IMR-90 (cell line): ENCODE results near the gene FAM227B. TPM values are rescaled to one million over a fixed set of nuclear protein-coding genes. Genes with fewer than 3 reads are reported as not detected.
A peak's percentile ranks its signal among the peaks of the same experiment; 100 is the strongest.

ENCODE experiments used
- ATAC-seq: fragments of 200-7000 bp; cut with Tn5 transposase; 2 replicates; pipeline ENCODE4 v1.9.1; 2020; ENCODE audit warnings: low read depth, mild to moderate bottlenecking, moderate library complexity
- BruUV-seq: library from RNA; stranded (reverse); fragments of 400-500 nt; replicated peaks from 2 replicates; lab custom pipeline; 2021; lab: Mats Ljungman, UMichigan
- CTCF ChIA-PET: fragments of 300-600 bp; formaldehyde crosslinking; extraction: SDS; loops from one replicate; lab custom pipeline; 2021; ENCODE audit warnings: antibody characterized with exemption; lab: Yijun Ruan, JAX
- POLR2A ChIA-PET: fragments of 300-600 bp; sonication (Branson Sonifier 250); formaldehyde crosslinking; loops from one replicate; lab custom pipeline; 2022; ENCODE audit warnings: antibody characterized with exemption; ENCODE audit not compliant: unreplicated experiment; lab: Charles Lee
- DNase-seq: peaks from one replicate; pipeline ENCODE4 v3.0.0; 2013
- H2AFZ ChIP-seq: replicated peaks from 2 replicates; pipeline ENCODE3; 2013; ENCODE audit warnings: low read length, mild to moderate bottlenecking; ENCODE audit not compliant: poor library complexity
- H2AK5ac ChIP-seq: 2 replicates; pipeline ENCODE4 v1.6.1; 2013; ENCODE audit warnings: low read depth, low read length, inconsistent platforms
- H2AK9ac ChIP-seq: replicated peaks from 2 replicates; pipeline ENCODE3; 2013; ENCODE audit warnings: mild to moderate bottlenecking, low read depth, low read length, moderate library complexity; ENCODE audit not compliant: poor library complexity
- H2BK120ac ChIP-seq: 2 replicates; pipeline ENCODE4 v1.6.1; 2013; ENCODE audit warnings: low read depth, low read length, inconsistent platforms
- H2BK15ac ChIP-seq: 3 replicates; pipeline ENCODE4 v1.6.1; 2013; ENCODE audit warnings: low read depth, low read length, inconsistent platforms
- H2BK20ac ChIP-seq: 2 replicates; pipeline ENCODE4 v1.6.1; 2013; ENCODE audit warnings: low read depth, mild to moderate bottlenecking, inconsistent platforms, low read length, moderate library complexity
- H2BK5ac ChIP-seq: 2 replicates; pipeline ENCODE4 v1.6.1; 2013; ENCODE audit warnings: mild to moderate bottlenecking, low read depth, low read length, inconsistent platforms; ENCODE audit not compliant: poor library complexity, severe bottlenecking
- H3K14ac ChIP-seq: replicated peaks from 2 replicates; pipeline ENCODE4 v1.6.1; 2013; ENCODE audit warnings: low read depth, low read length, inconsistent platforms
- H3K18ac ChIP-seq: 2 replicates; pipeline ENCODE4 v1.6.1; 2013; ENCODE audit warnings: low read depth, low read length, control low read depth
- H3K23ac ChIP-seq: 2 replicates; pipeline ENCODE4 v1.6.1; 2013; ENCODE audit warnings: low read depth, low read length, inconsistent platforms
- H3K27ac ChIP-seq: 2 replicates; pipeline ENCODE4 v1.5.1; 2013; ENCODE audit warnings: mild to moderate bottlenecking, control low read depth, low read length; ENCODE audit not compliant: insufficient read depth
- H3K27me3 ChIP-seq: 2 replicates; pipeline ENCODE4 v1.6.1; 2013; ENCODE audit warnings: low read length; ENCODE audit not compliant: control insufficient read depth, insufficient read depth
- H3K36me3 ChIP-seq: 2 replicates; pipeline ENCODE4 v1.6.1; 2013; ENCODE audit warnings: low read length, mixed read lengths; ENCODE audit not compliant: control insufficient read depth, insufficient read depth
- H3K4ac ChIP-seq: 2 replicates; pipeline ENCODE4 v1.6.1; 2013; ENCODE audit warnings: low read depth, low read length, inconsistent platforms
- H3K4me1 ChIP-seq: 2 replicates; pipeline ENCODE4 v1.6.1; 2013; ENCODE audit warnings: low read length, mixed read lengths; ENCODE audit not compliant: control insufficient read depth, insufficient read depth
- H3K4me2 ChIP-seq: 2 replicates; pipeline ENCODE4 v1.6.1; 2013; ENCODE audit warnings: low read depth, mild to moderate bottlenecking, control low read depth, low read length, moderate library complexity
- H3K4me3 ChIP-seq: 2 replicates; pipeline ENCODE4 v1.5.1; 2013; ENCODE audit warnings: low read depth, mild to moderate bottlenecking, control low read depth, low read length, moderate library complexity; ENCODE audit not compliant: insufficient read depth
- H3K56ac ChIP-seq: 2 replicates; pipeline ENCODE4 v1.6.1; 2013; ENCODE audit warnings: low read length, inconsistent platforms; ENCODE audit not compliant: insufficient read depth; ENCODE audit errors: extremely low read depth
- H3K79me1 ChIP-seq, 2 experiments: 2 replicates each; pipeline ENCODE4 v1.6.1; 2013; ENCODE audit warnings: low read length in 2 of 2, inconsistent platforms in 1 of 2, low read depth in 1 of 2
- H3K9ac ChIP-seq: 2 replicates; pipeline ENCODE4 v1.6.1; 2013; ENCODE audit warnings: low read depth, low read length, control low read depth
- H3K9me1 ChIP-seq: 2 replicates; pipeline ENCODE4 v1.6.1; 2013; ENCODE audit warnings: low read length, inconsistent platforms; ENCODE audit not compliant: insufficient read depth
- H3K9me3 ChIP-seq: 2 replicates; pipeline ENCODE4 v1.6.1; 2013; ENCODE audit warnings: low read length; ENCODE audit not compliant: control insufficient read depth, insufficient read depth
- H4K20me1 ChIP-seq: 2 replicates; pipeline ENCODE4 v1.6.1; 2013; ENCODE audit warnings: low read length, inconsistent platforms; ENCODE audit not compliant: insufficient read depth
- H4K5ac ChIP-seq: 2 replicates; pipeline ENCODE4 v1.6.1; 2013; ENCODE audit warnings: mild to moderate bottlenecking, low read depth, low read length, control low read depth
- H4K8ac ChIP-seq, 2 experiments: 2 replicates each; pipeline ENCODE4 v1.6.1; 2013; ENCODE audit warnings: low read depth in 2 of 2, low read length in 2 of 2, control low read depth in 1 of 2, inconsistent platforms in 1 of 2
- H4K91ac ChIP-seq: 2 replicates; pipeline ENCODE4 v1.6.1; 2013; ENCODE audit warnings: low read depth, low read length, inconsistent platforms; ENCODE audit not compliant: insufficient read depth
- BHLHE40 ChIP-seq: fragments of 150-350 bp; IDR thresholded peaks from 2 replicates; pipeline ENCODE4 v1.6.1; 2016; ENCODE audit warnings: mild to moderate bottlenecking, low read depth, low read length
- CEBPB ChIP-seq: IDR thresholded peaks from 2 replicates; pipeline ENCODE4 v1.6.1; 2012; ENCODE audit warnings: low read depth, low read length, improper control_type of control experiment
- CHD1 ChIP-seq: IDR thresholded peaks from 2 replicates; pipeline ENCODE4 v1.6.1; 2012; ENCODE audit warnings: low read depth, low read length, improper control_type of control experiment
- FOS ChIP-seq: fragments of 150-350 bp; IDR thresholded peaks from 2 replicates; pipeline ENCODE4 v1.6.1; 2016; ENCODE audit warnings: low read depth, low read length
- MAFK ChIP-seq: IDR thresholded peaks from 2 replicates; pipeline ENCODE4 v1.6.1; 2012; ENCODE audit warnings: low read depth, low read length, improper control_type of control experiment
- MAZ ChIP-seq: IDR thresholded peaks from 2 replicates; pipeline ENCODE4 v1.6.1; 2012; ENCODE audit warnings: low read depth, mild to moderate bottlenecking, low read length, improper control_type of control experiment, moderate library complexity, borderline replicate concordance
- POLR2A ChIP-seq: IDR thresholded peaks from 2 replicates; pipeline ENCODE4 v1.6.1; 2012; ENCODE audit warnings: mild to moderate bottlenecking, low read depth, low read length
- RCOR1 ChIP-seq: IDR thresholded peaks from 2 replicates; pipeline ENCODE4 v1.6.1; 2012; ENCODE audit warnings: mild to moderate bottlenecking, low read length, improper control_type of control experiment; ENCODE audit not compliant: insufficient replicate concordance
- RFX5 ChIP-seq: IDR thresholded peaks from 2 replicates; pipeline ENCODE4 v1.8.0; 2012; ENCODE audit warnings: low read depth, mild to moderate bottlenecking, low read length, moderate library complexity
- SMC3 ChIP-seq: fragments of 150-350 bp; IDR thresholded peaks from 2 replicates; pipeline ENCODE4 v1.6.1; 2016; ENCODE audit warnings: low read depth, mild to moderate bottlenecking, antibody characterized with exemption, low read length, moderate library complexity
- WGBS, 2 experiments: methylation state at CpG; one replicate each; pipeline versions ENCODE4 v1.1.5 to v1.1.7; 2013; ENCODE audit warnings: missing lambda C conversion rate in 2 of 2; ENCODE audit not compliant: insufficient read length in 1 of 2; ENCODE audit errors: extremely low coverage in 2 of 2; 5-methylcytosine and 5-hydroxymethylcytosine counted together
- dilution Hi-C: fragments of 300-500 bp; cut with HindIII; formaldehyde crosslinking; loops from one replicate; pipeline ENCODE4 v1.14.3; 2018; ENCODE audit warnings: low sequenced_read_pairs; ENCODE audit not compliant: unreplicated experiment
- in situ Hi-C: fragments of 300-500 bp; cut with MboI; formaldehyde crosslinking; loops from 3 replicates; pipeline ENCODE4 v1.14.3; 2019; ENCODE audit warnings: low sequenced_read_pairs, inconsistent platforms, mixed read lengths
- intact Hi-C: fragments of 100-400 bp; cut with micrococcal nuclease; formaldehyde crosslinking; loops from 2 replicates; pipeline ENCODE4 v1.10.0; 2022
- polyA plus RNA-seq, 3 experiments: library from polyadenylated mRNA; depleted of rRNA; stranded (reverse); fragments of >200 nt; gene quantifications; 2 replicates each; pipeline ENCODE4 v1.2.3, GENCODE V29; 2012; ENCODE audit warnings: low replicate concordance in 1 of 3
- total RNA-seq: library from RNA; depleted of rRNA; stranded (reverse); fragments of >200 nt; gene quantifications from 2 replicates; pipeline ENCODE4 v1.2.3, GENCODE V29; 2012
- TF ChIP-seq, protein P1 (sequence below): fragments of 150-350 bp; IDR thresholded peaks from 2 replicates; pipeline ENCODE4 v1.6.1; 2016; ENCODE audit warnings: low read depth, mild to moderate bottlenecking, low read length, moderate library complexity, borderline replicate concordance
- TF ChIP-seq, protein P2 (sequence below): conservative IDR thresholded peaks from 2 replicates; pipeline ENCODE4 v1.5.1; 2012; ENCODE audit warnings: mild to moderate bottlenecking, low read depth, low read length, improper control_type of control experiment

The FAM227B gene
- total and polyA plus RNA-seq, 2 of the 4 experiments (the other 2 are of a cell fraction), result 1.8 to 3.0 TPM

DNA sequence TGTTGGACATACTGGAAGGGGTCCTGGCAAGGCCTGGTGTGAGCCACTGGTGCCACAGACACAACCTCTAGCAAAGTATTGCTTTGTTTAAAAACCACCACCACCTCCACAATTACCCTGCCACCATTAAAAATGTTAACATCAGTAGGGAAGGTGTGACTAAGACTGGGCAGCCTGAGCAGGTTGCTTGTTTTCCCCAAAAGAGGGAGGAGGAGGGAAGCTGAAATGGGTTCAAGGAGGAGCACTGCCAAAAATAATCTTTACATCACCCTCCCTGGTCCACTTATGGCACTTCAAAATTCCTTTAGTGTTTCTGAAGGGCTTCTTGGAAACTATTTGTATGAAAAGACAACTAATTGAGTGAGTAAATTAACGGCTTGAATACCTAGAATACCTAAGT lies 297.4 kb downstream of the FAM227B start:
- no TSS peak for BruUV-seq
- H3K4ac ChIP-seq, result no peak overlapping the region
- intact Hi-C loops (no loop called here), dilution Hi-C loops (no loop called here), in situ Hi-C loops (no loop called here)
- no peak overlapping the region for H2BK120ac ChIP-seq
- no peaks in the 10 kb centered on the region for H3K9me3 ChIP-seq
- no peak overlapping the region for H2BK15ac ChIP-seq
- no peak overlapping the region for H4K8ac ChIP-seq
- no peak overlapping the region for H3K18ac ChIP-seq
- DNase-seq, result no peak
- no peak overlapping the region for H3K23ac ChIP-seq
- ATAC-seq, result no peak
- no peak overlapping the region for H4K91ac ChIP-seq
- 0 out of 2 replicates have a peak, but pooled peaks cover 1% of the 10 kb centered on the region for H3K4me1 ChIP-seq
- H3K79me1 ChIP-seq, result peaks cover 0 to 3% of the 10 kb centered on the region in 2 experiments; a peak in 1 of 4 replicates
- H3K27me3 ChIP-seq, result no peaks in the 10 kb centered on the region
- no peak overlapping the region for H2AK9ac ChIP-seq
- H2AFZ ChIP-seq, result no peak overlapping the region
- H3K4me3 ChIP-seq, result no peak overlapping the region
- no peak overlapping the region for H3K27ac ChIP-seq
- H3K9ac ChIP-seq, result no peak overlapping the region
- H3K36me3 ChIP-seq, result peaks cover 15% of the 10 kb centered on the region
- CTCF ChIA-PET, result no interaction called here
- no peak overlapping the region for H4K5ac ChIP-seq
- H2BK5ac ChIP-seq, result no peak overlapping the region
- no peak overlapping the region for H3K4me2 ChIP-seq
- no peak overlapping the region for H3K56ac ChIP-seq
- no peaks in the 10 kb centered on the region for H4K20me1 ChIP-seq
- WGBS, 2 experiments, result no CpG with 5 or more reads among the region's 1 CpG
- peak overlapping the region; percentile 21; the same call in 1 of the 2 replicates for H3K14ac ChIP-seq
- no peaks in the 10 kb centered on the region for H3K9me1 ChIP-seq
- POLR2A ChIA-PET, result no interaction called here
- H2AK5ac ChIP-seq, result no peak overlapping the region
- TF ChIP-seq, protein P1, sequence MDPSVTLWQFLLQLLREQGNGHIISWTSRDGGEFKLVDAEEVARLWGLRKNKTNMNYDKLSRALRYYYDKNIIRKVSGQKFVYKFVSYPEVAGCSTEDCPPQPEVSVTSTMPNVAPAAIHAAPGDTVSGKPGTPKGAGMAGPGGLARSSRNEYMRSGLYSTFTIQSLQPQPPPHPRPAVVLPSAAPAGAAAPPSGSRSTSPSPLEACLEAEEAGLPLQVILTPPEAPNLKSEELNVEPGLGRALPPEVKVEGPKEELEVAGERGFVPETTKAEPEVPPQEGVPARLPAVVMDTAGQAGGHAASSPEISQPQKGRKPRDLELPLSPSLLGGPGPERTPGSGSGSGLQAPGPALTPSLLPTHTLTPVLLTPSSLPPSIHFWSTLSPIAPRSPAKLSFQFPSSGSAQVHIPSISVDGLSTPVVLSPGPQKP, result no peak
- no peak for TF ChIP-seq RCOR1
- no peak for TF ChIP-seq MAZ
- TF ChIP-seq RFX5, result no peak
- TF ChIP-seq SMC3, result no peak
- no peak for TF ChIP-seq CHD1
- TF ChIP-seq, protein P2, sequence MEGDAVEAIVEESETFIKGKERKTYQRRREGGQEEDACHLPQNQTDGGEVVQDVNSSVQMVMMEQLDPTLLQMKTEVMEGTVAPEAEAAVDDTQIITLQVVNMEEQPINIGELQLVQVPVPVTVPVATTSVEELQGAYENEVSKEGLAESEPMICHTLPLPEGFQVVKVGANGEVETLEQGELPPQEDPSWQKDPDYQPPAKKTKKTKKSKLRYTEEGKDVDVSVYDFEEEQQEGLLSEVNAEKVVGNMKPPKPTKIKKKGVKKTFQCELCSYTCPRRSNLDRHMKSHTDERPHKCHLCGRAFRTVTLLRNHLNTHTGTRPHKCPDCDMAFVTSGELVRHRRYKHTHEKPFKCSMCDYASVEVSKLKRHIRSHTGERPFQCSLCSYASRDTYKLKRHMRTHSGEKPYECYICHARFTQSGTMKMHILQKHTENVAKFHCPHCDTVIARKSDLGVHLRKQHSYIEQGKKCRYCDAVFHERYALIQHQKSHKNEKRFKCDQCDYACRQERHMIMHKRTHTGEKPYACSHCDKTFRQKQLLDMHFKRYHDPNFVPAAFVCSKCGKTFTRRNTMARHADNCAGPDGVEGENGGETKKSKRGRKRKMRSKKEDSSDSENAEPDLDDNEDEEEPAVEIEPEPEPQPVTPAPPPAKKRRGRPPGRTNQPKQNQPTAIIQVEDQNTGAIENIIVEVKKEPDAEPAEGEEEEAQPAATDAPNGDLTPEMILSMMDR, result no peak
- TF ChIP-seq FOS, result no peak
- no peak for TF ChIP-seq BHLHE40
- TF ChIP-seq CEBPB, result no peak
- TF ChIP-seq MAFK, result no peak
- no peak for TF ChIP-seq POLR2A
- H2BK20ac ChIP-seq, result no peak overlapping the region
